SU-DHL-6 (cell line): ENCODE data around the gene MT3.

ENCODE experiments used
- H2AFZ ChIP-seq: fragments of 200-600 bp; sonication (generic); 2 replicates; pipeline ENCODE4 v1.6.1; 2014; ENCODE audit warnings: low read depth, mild to moderate bottlenecking, moderate library complexity, mixed read lengths, antibody characterized with exemption, low read length; ENCODE audit not compliant: severe bottlenecking
- H3F3A ChIP-seq: fragments of 200-600 bp; shearing (Covaris generic); 2 replicates; pipeline ENCODE4 v1.6.0; 2016; ENCODE audit warnings: antibody characterized with exemption, mild to moderate bottlenecking; ENCODE audit not compliant: insufficient read depth
- H3K27ac ChIP-seq: fragments of 200-600 bp; sonication (generic); 2 replicates; pipeline ENCODE4 v1.5.1; 2016; ENCODE audit warnings: low read depth, mild to moderate bottlenecking, low read length, moderate library complexity, mixed read lengths
- H3K27me3 ChIP-seq: fragments of 200-600 bp; sonication (generic), shearing (Covaris generic); 2 replicates; pipeline ENCODE4 v1.6.0; 2014; ENCODE audit warnings: mild to moderate bottlenecking, low read length
- H3K36me3 ChIP-seq: fragments of 200-600 bp; sonication (generic); 2 replicates; pipeline ENCODE4 v1.6.1; 2014; ENCODE audit warnings: mild to moderate bottlenecking, low read length, mixed read lengths
- H3K4me2 ChIP-seq: fragments of 300-600, 200-600 bp; shearing (Covaris generic), sonication (generic); 2 replicates; pipeline ENCODE4 v1.6.0; 2014; ENCODE audit warnings: low read length, low read depth, mild to moderate bottlenecking; ENCODE audit not compliant: poor library complexity, severe bottlenecking
- H3K4me3 ChIP-seq: fragments of 200-600 bp; sonication (generic); 2 replicates; pipeline ENCODE4 v1.5.1; 2014; ENCODE audit warnings: antibody characterized with exemption, low read length, mild to moderate bottlenecking, mixed read lengths; ENCODE audit not compliant: insufficient read depth, poor library complexity, severe bottlenecking
- H3K79me2 ChIP-seq: fragments of 200-600 bp; sonication (generic); 2 replicates; pipeline ENCODE4 v1.6.1; 2014; ENCODE audit warnings: mild to moderate bottlenecking, low read length, moderate library complexity; ENCODE audit not compliant: insufficient read depth
- H3K9ac ChIP-seq: fragments of 200-600 bp; sonication (generic); 2 replicates; pipeline ENCODE4 v1.7.0; 2014; ENCODE audit warnings: mild to moderate bottlenecking, low read length
- H3K9me2 ChIP-seq: fragments of 200-600 bp; sonication (generic); replicated peaks from 2 replicates; pipeline ENCODE4 v1.6.1; 2014; ENCODE audit warnings: low read length; ENCODE audit not compliant: insufficient read depth
- H3K9me3 ChIP-seq: fragments of 200-600 bp; sonication (generic); 2 replicates; pipeline ENCODE4 v1.6.1; 2014; ENCODE audit warnings: low read length, mixed read lengths; ENCODE audit not compliant: insufficient read depth
- H4K20me1 ChIP-seq: fragments of 200-600 bp; sonication (generic); 2 replicates; pipeline ENCODE4 v1.6.1; 2014; ENCODE audit warnings: low read depth, mild to moderate bottlenecking, antibody characterized with exemption, low read length, moderate library complexity, mixed read lengths
- EZH2phosphoT487 ChIP-seq: fragments of 200-600 bp; sonication (generic), shearing (Covaris generic); conservative IDR thresholded peaks from 2 replicates; pipeline ENCODE4 v1.6.1; 2018; ENCODE audit warnings: mild to moderate bottlenecking, antibody characterized with exemption, low read length, moderate library complexity, mixed read lengths
- TF ChIP-seq, protein P1 (sequence below): fragments of 200-600 bp; sonication (generic); IDR thresholded peaks from one replicate; pipeline ENCODE4 v1.5.1; 2017; ENCODE audit warnings: antibody characterized with exemption, mild to moderate bottlenecking, low read length, moderate library complexity; ENCODE audit not compliant: insufficient read depth, poor library complexity, severe bottlenecking

Gene MT3

DNA sequence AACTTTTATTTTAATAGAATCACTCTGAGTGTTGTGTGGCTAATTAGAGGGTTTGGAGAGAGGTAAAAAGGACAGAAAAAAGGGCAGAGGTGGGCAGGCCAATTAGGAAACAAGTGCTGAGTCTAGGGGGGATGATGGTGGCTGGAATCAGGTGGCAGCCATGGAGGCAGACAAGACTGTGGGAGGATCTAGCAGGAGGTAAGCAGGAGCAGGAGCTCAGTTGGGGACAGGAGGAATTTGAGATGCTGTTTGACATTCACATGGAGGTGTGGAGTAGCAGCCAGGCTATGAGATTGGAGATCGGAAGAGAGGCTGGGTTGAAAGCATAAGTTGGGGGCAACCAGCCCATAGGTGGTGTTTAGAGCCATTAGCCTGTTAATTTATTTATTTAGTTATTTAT is 28.2 kb upstream of the MT3 start:
- Histone ChIP-seq H3K9ac (no peak overlapping the region), H3K27ac (no peak overlapping the region), H2AFZ (no peak overlapping the region), H3K4me3 (no peak overlapping the region), H3K9me3 (no peaks in the 10 kb centered on the region), H3K9me2 (no peaks in the 10 kb centered on the region), H3K36me3 (no peaks in the 10 kb centered on the region), H3K27me3 (no peaks in the 10 kb centered on the region; the same call in 1 of the 2 replicates), H4K20me1 (no peaks in the 10 kb centered on the region), H3K4me2 (no peak overlapping the region), H3K79me2 (no peaks in the 10 kb centered on the region), H3F3A (no peaks in the 10 kb centered on the region)
- TF ChIP-seq EZH2phosphoT487, result no peak
- TF ChIP-seq, protein P1, sequence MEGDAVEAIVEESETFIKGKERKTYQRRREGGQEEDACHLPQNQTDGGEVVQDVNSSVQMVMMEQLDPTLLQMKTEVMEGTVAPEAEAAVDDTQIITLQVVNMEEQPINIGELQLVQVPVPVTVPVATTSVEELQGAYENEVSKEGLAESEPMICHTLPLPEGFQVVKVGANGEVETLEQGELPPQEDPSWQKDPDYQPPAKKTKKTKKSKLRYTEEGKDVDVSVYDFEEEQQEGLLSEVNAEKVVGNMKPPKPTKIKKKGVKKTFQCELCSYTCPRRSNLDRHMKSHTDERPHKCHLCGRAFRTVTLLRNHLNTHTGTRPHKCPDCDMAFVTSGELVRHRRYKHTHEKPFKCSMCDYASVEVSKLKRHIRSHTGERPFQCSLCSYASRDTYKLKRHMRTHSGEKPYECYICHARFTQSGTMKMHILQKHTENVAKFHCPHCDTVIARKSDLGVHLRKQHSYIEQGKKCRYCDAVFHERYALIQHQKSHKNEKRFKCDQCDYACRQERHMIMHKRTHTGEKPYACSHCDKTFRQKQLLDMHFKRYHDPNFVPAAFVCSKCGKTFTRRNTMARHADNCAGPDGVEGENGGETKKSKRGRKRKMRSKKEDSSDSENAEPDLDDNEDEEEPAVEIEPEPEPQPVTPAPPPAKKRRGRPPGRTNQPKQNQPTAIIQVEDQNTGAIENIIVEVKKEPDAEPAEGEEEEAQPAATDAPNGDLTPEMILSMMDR, result no peak

- no peak within 1 kb of the TSS for H3K4me2 ChIP-seq
- H3K9me3 ChIP-seq, result no peaks in the 10 kb centered on the region
- H3K9me2 ChIP-seq, result no peaks in the 10 kb centered on the region
- no peak within 1 kb of the TSS for H2AFZ ChIP-seq
- no peak within 1 kb of the TSS for H3K4me3 ChIP-seq
- H3K79me2 ChIP-seq, result no peaks in the 10 kb centered on the region
- peaks cover 3% of the 10 kb centered on the region; the same call in 1 of the 2 replicates for H3K27me3 ChIP-seq
- no peak within 1 kb of the TSS for H3K9ac ChIP-seq
- TF ChIP-seq, protein P1, result no peak
- TF ChIP-seq EZH2phosphoT487, result no peak
- no peaks in the 10 kb centered on the region for H3F3A ChIP-seq
- no peaks in the 10 kb centered on the region for H4K20me1 ChIP-seq
- no peak within 1 kb of the TSS for H3K27ac ChIP-seq
- no peaks in the 10 kb centered on the region for H3K36me3 ChIP-seq
These were observed 24.4 kb upstream of the MT3 start, which contains the start of gene MT4 for GRCh38 chr16:56564793-56565477. Gene MT4 (plus strand): TSS chr16:56565073. CDS start chr16:56565129, 56 bp downstream.

DNA sequence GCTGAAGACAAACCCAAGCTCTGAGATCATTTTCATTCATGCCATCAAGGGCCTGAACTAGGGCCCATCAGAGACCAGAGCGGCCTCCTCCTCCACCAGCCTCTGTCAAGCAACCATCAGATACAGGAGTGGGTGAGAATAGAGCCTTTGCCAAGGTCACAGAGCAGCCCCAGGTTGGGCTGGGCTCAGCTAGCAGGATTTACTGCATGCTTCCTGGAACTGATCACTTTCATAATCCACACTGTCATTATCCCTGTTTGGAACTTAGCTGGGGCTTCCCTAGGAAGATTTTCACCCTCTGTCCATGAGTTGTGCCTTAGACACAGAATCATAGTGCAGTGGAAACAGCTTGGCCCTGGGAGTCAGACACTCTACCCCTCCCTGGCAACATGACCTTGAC is 19.4 kb upstream of the MT3 start:
- Histone ChIP-seq H3K9me2 (no peaks in the 10 kb centered on the region), H2AFZ (no peak overlapping the region), H4K20me1 (no peaks in the 10 kb centered on the region), H3K9me3 (no peaks in the 10 kb centered on the region), H3K9ac (no peak overlapping the region), H3K36me3 (no peaks in the 10 kb centered on the region), H3K27ac (no peak overlapping the region), H3F3A (no peaks in the 10 kb centered on the region), H3K27me3 (peaks cover 3% of the 10 kb centered on the region; the same call in 1 of the 2 replicates), H3K79me2 (no peaks in the 10 kb centered on the region), H3K4me2 (no peak overlapping the region), H3K4me3 (no peak overlapping the region)
- no peak for TF ChIP-seq EZH2phosphoT487
- TF ChIP-seq, protein P1, result no peak
